HG03175 (cell line): ENCODE data around the gene SPINK2.

Experiments used
- ATAC-seq: cut with Tn5 transposase; IDR thresholded peaks from one replicate; pipeline ENCODE4 v1.9.1; 2021; ENCODE audit warnings: mild to moderate bottlenecking, moderate library complexity; ENCODE audit not compliant: unreplicated experiment

The SPINK2 gene, protein sequence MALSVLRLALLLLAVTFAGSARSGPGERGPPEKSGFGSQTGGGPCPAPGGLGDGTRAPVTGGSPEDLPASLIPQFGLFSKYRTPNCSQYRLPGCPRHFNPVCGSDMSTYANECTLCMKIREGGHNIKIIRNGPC

DNA sequence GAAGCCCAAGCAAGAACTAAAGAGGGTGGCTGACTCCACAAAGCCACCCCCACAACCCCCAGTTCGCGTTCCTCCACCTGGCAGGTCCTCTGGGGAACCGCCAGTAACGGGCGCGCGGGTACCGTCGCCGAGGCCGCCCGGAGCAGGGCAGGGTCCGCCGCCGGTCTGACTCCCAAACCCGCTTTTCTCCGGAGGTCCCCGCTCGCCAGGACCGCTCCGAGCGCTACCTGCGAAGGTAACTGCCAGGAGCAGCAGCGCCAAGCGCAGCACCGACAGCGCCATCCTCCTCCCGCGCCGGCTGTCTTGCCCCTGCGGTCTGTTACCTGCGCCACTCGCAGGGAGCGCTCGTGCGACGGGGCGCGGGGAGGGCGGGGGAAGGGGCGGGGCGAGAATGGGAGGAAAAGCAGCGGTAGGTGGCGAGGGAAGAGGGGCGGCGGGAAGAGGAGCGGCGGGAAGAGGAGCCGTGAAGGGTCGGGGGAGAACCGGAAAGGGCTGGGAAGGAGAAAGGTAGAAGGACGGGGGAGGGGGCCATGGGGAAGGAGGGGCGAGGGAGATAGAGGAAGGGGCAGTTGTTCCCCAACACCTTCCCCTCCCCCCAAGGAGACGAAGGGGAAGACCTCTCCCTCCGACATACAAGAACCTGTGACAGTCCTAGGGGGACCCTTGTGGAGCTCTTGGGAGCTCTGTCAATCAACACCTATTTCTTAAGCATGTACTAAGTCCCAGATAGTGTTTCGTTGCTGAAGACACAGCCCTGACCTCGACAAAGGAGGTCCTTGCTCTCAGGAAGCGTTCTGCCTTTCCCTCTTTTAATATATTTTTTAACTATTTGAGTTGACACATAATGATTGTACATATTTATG lies at the start of gene SPINK2:
Gene SPINK2, minus strand, starts transcription at position 321 of the 863 bp plus-strand sequence. Its CDS starts 39 bp downstream, at position 282.
- ATAC-seq = peak; percentile 45

DNA sequence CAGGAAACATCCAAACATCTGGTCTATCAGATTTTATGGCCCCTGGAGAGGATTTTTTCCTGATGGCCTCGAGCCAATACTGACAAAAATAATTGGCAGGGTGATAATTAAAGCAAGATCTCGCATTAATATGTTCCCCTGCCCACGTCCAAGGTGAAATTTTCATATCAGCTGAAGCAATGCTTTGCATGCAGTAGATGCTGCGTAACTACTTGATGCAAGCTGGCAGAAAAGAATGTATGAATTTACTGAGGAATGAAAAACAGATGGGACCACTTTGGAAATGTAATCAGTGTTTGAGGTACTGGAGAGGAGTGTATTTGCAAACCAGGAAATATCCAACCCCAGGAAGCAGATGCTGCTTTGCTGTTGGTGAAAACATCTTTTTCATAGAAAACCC lies 49.4 kb upstream of the SPINK2 start:
- ATAC-seq = no peak

DNA sequence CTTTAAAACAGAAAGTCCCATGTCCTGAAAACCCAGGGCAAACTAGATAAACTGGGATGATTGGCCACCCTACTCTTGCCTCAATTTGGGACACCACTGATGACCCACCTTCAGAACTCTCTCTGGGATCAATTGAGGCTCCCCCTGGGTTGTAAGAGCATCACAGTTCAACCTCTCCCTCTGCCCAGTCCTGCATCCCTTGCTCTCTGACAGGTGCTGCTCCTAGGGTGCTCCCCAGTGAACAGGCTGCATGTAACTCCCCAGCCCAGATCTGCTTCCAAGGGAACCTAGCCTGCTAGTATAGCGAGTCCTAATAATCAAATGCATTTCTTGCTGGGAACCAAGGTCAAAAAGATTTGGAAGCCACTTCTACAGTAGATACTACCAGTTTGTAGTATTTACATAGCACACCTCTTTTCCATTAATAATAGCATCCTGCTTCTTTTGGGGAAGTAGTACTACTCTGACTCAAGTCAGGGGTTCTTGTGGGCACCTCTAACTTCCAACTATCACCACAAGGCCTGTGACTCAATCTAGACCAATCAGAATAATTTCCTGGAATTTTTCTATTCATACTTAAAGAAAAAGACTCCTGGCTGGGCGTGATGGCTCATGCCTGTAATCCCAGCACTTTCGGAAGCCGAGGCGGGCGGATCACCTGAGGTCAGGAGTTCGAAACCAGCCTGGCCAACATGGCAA lies 42.1 kb upstream of the SPINK2 start:
- peak; percentile 52 for ATAC-seq

DNA sequence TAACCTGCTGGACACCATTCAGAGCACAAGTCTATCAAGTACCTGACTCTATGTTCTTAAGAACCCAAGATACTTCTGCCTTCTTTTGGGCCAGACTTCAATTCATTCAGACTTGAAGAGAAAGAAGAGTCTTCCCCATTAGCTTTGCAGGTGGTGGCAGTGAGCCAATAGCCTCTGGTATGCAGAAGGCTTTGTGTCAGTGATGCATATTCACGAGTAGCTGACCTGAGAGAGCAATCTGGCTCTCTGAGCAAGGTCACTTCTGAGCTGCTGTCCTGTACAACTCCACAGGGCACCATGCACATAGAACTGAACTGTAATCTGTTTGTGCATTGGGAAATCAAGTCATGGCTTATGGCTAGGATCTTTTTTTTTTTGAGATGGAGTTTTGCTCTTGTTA lies 39.9 kb upstream of the SPINK2 start:
- no peak for ATAC-seq

DNA sequence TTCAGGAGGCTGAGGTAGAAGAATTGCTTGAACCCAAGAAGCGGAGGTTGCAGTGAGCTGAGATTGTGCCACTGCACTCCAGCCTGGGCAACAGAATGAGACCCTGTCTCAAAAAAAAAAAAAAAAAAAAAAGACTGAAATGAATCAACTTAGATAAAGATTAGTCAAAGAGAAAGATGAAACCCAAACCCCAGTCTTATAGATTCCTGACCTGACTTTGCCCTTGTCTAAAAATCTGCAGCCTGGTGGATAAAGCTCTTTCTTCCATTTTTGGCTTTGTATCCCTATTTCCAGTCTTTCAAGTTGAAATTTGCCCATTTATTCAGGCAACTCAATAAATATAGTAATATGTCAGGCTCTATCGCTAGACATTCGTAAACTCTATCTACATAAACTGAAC lies 39.3 kb upstream of the SPINK2 start:
- peak; percentile 38 for ATAC-seq

DNA sequence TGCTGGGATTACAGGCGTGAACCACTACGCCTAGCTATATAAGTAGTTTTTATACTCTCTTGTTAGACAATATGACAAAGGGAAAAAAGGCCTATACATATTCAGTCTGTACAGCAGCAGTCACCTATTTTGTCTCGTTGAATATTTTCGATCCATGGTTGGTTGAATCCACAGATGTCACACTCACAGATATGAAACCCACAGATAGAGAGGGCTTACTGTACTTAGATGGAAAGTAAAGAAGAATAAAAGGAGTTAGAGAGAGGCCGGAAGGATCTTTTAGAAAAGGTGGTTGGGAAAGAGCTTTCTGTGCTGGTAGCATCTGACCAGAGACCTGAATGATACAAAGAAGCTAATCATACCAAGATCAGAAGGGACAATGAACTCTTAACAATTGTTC lies 38.3 kb upstream of the SPINK2 start:
- ATAC-seq = peak; percentile 39

DNA sequence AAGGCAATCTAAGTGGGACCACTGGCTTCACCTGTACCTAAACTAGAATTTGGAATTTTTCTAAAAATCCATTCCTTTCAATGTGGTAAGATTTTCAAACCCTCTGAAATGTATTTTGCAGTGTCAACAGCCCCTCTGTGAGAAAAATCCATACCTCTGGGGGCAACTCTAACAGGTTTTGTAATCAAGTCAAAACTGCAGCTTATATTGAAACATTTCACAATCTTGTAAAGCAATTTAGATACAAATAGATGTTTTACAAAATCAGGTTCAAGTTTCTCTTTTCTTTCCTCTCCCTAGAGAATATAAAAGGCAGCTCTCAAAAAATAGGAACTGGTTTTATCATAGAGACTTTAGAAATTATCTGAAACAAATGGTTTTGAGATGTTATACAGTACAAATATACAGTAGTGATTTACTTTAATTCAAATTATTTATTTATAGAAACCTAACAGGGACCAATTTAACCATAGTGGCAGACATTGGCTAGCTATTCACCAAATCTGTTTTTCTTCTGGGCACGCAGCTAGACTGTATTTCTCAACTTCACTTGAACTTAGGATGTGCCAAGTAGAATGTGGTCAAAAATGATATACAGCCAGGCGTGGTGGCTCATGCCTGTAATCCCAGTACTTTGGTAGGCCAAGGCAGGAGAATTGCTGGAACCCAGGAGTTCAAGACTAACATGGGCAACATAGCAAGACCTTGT lies 36.3 kb upstream of the SPINK2 start:
- no peak for ATAC-seq

DNA sequence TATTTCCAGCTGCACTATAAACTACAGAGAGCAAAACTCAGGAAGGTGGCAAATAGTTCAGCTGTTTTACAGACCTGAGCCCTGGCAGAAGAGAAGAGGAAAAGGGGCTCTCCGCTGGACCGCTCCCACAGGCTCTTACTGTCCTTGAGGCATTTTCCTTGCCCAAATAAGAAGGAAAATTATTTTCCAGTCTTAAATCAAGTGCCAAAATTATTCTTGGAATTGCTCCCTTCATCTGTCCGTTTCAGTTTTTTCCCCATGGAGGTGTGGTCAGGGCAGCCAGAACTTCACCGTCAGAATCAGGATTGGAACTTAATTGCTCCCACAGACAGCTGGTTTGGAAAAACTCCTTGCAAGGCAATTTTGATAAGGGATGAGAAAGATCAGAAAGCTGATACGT lies 35.2 kb upstream of the SPINK2 start:
- no peak for ATAC-seq

DNA sequence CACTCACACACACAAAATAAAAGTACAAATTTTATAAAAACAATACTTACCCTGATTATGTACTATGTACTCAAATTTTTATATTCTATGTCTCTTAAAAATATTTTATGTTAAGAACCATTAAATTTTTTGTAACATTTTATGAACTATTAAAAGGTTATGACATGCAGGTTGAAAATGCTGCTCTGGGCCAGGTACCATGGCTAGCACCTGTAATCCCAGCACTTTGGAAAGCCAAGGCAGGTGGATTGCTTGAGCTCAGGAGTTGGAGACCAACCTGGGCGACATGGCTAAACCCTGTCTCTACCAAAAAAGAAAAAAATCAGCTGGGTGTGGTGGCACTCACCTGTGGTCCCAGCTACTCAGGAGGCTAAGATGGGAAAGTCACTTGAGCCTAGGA lies 29.4 kb upstream of the SPINK2 start:
- no peak for ATAC-seq

DNA sequence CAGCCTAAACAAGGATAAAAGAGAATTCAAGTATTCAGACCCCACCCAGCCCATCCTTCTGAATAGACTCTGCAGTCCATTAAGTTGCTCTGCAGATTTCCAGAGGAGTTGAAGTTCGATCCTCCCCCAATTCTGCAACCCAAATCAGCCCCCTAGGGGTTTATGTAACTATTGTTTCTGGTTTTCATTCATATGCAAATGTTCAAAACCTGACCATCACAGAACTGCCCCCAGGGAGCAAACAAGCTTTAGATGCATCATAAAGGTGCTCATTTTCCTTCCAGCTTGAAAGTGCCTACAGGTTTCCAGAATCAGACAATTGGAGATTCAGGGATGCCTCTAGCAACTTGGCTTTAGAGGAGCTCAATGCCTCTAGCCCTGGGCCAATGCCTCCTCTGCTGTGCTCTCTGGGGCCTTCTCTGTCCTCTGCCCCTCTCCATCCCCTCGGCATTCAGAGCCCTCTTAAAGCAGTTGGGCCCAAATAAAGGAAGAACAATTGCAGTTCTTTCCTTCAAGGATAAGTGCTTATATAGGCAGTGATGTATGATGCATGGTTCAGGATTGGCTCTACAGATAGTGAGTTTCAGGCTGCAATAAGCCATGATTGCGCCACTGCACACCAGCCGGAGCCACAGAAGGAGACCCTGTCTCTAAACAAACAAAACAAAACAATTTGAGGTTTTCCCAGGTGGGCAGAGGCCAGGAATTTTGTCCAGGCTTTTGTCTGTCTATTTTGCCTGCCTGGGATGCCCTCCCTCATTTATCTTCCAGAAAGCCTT lies 23.5 kb upstream of the SPINK2 start:
- ATAC-seq = peak; percentile 51

DNA sequence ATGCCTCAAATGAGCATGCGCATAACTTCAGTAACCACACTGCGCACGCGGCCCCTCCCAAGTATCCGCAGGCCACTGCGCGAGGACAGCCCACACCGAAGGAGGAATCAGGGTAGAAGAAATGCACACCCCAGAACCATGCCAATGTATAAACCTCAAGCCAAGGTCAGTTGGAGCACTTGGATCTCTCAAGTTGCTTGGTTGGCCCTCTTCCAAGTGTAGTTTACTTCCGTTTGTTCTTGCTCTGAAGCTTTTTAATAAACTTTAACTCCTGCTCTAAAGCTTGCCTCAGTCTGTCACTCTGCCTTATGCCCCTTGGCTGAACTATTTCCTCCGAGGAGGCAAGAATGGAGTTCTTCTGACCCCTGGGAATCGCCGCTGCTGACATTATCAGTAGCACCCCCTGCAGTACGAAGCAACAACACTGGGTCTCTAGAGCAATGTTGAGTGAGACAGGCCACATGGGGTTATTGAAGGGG lies 22.0 kb upstream of the SPINK2 start:
- no peak for ATAC-seq

DNA sequence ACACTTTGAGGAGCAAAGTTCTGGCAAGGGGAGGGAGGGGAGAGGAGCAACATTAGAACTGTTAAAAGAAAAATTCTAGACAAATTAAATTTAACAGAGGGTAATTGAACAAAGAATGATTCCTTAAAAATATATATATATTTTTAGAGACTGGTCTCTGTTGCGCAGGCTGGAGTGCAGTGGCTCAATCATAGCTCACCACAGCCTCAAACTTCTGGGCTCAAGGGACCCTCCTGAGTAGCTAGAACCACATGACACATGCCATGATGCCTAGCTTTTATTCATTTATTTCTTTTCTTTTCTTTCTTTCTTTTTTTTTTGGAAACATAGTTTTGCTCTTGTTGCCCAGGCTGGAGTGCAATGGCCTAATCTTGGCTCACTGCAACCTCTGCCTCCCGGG lies 19.1 kb upstream of the SPINK2 start:
- ATAC-seq = no peak

DNA sequence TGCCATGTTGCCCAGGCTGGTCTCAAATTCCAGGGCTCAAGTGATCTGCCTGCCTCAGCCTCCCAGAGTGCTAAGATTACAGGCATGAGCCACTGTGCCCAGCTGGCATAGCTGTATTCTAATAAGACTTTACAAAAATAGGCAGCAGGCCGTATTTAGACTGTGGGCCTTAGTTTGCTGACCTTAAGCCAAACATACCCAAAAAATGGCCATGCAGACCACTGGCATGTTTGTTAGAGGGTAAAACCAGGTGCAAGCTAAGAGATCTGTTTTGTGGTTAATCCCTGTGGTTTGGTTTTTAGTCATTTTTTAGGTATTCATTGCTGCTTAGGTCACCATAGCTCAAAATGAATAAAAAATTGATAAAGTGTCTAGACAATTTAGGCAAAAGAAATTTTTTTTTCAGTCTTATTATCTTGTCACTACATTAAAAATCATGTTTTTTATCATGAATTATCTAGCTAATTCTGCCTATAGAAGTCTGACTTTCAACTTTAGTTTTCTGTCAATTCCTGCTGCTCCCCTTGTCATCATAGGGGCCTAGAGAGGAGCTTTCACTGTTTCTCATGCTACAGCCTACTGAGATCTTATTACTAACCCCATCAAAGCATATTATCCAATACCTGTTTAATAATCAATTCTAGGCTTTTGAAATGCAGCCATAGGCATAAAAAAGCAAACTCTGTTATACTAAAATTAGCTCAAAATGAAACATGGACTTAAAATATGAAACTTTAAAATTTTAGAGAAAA lies 7.5 kb upstream of the SPINK2 start:
- peak; percentile 80 for ATAC-seq

DNA sequence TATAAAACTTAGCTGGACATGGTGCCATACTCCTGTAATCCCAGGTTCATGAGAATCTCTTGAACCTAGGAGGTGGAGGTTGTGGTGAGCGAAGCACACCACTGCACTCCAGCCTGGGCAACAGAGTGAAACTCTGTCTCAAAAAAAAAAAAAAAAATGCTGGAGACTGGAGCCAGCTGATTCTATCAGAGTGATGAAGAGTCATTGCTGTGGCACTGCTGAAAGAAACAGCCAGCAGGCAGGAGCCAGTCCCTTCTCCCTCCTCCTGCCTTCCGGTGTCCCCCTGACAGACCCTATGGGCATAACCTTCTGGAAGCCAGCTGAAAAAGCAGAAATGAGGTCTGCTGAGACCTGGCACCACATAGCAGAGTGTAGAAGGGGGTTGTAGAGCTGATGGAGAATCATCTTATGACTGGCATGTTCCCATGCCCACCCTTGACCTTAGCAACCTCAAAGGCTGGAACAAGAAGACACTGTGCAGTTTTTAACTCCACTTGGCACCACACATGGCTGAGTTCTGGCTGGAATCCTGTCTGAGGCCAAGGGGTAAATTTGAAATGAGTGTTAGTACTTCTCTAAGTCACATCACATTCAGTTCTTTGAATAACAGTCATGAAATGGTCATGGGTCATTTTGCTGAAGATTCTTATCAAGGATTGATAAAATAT lies 2.6 kb upstream of the SPINK2 start:
- ATAC-seq = no peak

DNA sequence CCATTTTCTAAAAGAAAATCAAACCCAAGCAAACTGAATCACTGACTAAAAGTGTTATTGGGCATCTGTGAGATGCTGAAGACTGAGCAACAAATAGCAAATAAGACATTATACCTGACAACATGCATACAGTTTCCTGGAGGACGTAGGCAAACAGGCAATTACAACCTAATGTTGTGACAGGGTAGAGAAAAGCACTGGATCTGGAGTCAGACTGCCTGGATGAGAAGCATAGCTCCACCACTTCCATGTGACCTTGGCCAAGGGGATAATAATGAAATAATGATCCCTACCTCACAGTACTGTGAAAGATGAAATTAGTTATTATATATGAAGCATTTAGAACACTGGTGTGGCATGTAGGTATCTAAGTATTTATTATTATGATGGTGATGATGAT lies 2.7 kb downstream of the SPINK2 start:
- ATAC-seq = no peak

DNA sequence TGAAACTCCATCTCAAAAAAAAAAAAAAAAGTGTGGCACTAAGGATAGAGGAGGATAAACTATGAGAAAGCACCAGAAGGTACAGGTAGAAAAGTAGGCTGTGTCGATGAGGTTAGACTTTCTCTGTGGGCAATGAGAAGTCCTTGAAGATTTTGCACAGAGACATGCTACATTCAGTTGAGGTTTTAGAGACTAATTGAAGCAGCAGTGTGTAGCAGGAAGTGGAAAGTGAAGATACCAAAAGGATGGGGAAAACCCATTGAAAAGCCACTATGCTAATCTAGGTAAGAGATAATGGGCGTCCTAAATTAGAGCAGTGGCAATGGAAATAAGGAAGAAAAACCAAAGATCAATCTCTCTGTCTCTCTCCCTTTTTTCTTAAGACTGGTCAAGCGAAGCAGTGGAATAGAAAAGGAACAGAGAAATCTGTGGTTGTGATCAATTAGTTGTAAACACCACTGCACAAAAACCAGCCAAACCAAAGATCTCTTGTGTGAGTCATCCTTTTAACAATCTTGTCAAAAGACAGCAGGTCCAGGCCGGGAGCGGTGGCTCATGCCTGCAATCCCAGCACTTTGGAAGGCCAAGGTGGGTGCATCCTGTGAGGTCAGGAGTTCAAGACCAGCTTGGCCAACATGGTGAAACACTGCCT lies 3.5 kb downstream of the SPINK2 start:
- ATAC-seq = peak; percentile 80

DNA sequence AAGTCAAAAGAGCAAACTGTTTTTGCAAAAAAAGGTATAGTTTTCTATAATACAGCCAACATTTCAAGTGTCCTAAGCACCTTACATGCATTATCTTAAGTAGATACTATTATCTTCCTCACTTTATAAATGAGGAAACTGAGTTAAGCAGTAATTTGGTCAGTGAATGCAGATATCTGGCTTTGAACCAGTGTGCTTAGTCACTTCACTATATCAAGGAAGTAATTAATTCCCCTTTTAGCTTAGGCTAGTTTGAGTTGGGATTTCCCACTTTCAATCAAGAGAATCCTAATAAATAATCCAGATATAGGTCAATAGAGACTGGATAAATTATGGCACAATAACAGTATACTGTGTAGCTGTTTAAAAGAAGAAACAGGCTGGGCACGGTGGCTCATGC lies 14.8 kb downstream of the SPINK2 start:
- no peak for ATAC-seq

DNA sequence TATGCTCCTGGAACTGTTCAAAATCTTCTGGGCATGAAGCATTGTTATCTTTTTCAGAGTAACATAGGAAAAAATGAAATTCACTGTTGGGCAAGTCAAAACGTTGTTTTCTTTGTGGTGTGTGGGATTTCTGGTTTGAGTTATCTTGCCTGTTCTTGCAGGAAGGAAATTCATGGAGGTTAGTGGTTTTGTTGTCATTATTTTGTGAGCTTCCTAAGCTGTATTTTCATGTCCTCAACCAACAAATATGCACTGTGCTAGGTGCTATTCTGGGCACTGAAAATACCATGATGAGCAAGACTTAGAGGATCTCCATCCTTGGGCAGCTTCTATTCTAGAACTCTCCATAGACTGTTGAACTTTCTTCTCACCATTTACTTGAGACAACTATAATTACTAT lies 16.9 kb downstream of the SPINK2 start:
- no peak for ATAC-seq

DNA sequence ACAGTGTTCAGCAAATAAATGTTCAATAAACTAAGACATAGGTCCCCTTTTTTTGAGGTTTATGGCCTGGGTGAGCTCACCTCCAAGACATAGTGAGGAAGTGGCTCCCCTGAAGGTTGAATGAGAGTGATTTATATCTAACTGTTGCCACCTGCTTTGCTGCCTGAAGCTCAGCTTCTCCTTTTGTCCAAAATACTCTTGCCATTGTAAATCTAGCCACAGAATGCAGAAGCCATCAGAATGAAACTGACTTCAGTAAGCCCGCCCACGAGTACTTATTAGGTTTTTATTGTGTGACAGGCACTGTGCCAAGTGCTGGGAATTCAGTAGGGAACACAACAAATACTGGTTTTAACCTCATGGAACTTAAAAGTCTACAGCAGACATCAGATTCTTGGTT lies 18.0 kb downstream of the SPINK2 start:
- peak; percentile 55 for ATAC-seq
